GM10266 (cell line): ENCODE measurements around the gene RGPD8.
"Not testable (repeated sequence)": the region's sequence is repeated elsewhere in the genome, so short reads cannot be mapped to it uniquely, and the experiment has no call there.

Source experiments
- DNase-seq: peaks from one replicate; pipeline ENCODE4 v3.0.0; 2012; ENCODE audit errors: extremely low spot score
- TF ChIP-seq, protein P1 (sequence below): IDR thresholded peaks from 2 replicates; pipeline ENCODE4 v1.5.1; 2012; ENCODE audit warnings: mild to moderate bottlenecking, low read depth; ENCODE audit not compliant: control insufficient read depth, insufficient read depth; ENCODE audit errors: missing control alignments

RGPD8 gene

GRCh38 chr2:112454586-112454985 is 21.1 kb upstream of the RGPD8 start:
- no peak for DNase-seq
- TF ChIP-seq, protein P1, sequence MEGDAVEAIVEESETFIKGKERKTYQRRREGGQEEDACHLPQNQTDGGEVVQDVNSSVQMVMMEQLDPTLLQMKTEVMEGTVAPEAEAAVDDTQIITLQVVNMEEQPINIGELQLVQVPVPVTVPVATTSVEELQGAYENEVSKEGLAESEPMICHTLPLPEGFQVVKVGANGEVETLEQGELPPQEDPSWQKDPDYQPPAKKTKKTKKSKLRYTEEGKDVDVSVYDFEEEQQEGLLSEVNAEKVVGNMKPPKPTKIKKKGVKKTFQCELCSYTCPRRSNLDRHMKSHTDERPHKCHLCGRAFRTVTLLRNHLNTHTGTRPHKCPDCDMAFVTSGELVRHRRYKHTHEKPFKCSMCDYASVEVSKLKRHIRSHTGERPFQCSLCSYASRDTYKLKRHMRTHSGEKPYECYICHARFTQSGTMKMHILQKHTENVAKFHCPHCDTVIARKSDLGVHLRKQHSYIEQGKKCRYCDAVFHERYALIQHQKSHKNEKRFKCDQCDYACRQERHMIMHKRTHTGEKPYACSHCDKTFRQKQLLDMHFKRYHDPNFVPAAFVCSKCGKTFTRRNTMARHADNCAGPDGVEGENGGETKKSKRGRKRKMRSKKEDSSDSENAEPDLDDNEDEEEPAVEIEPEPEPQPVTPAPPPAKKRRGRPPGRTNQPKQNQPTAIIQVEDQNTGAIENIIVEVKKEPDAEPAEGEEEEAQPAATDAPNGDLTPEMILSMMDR, result no peak

- TF ChIP-seq, protein P1, result no peak
- no peak for DNase-seq
These were observed 17.9 kb upstream of the RGPD8 start for GRCh38 chr2:112451317-112451716.

DNA sequence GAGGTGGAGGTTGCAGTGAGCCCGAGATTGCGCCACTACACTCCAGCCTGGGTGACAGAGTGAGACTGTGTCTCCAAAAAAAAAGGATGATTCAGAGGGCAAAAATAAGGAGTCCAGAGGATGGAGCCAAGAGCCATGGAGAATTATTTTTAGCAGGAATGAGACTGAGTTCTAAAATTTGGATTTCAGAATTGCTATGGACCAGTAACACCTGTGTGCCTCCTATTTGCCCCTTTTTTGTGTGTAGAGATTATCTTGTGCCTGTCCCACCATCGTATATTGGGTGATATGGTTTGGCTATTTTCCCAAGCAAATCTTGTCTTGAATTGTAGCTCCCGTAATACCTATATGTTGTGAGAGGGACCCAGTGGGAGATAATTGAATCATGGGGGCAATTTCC is 16.4 kb upstream of the RGPD8 start:
- DNase-seq, result no peak
- TF ChIP-seq, protein P1, result no peak

- DNase-seq, result not testable (repeated sequence)
These were observed 10.8 kb upstream of the RGPD8 start for GRCh38 chr2:112444256-112444655.

GRCh38 chr2:112438603-112439261 is 5.3 kb upstream of the RGPD8 start:
- DNase-seq, result not testable (repeated sequence)

GRCh38 chr2:112437405-112437831 is 4.0 kb upstream of the RGPD8 start:
- DNase-seq, result not testable (repeated sequence)

DNA sequence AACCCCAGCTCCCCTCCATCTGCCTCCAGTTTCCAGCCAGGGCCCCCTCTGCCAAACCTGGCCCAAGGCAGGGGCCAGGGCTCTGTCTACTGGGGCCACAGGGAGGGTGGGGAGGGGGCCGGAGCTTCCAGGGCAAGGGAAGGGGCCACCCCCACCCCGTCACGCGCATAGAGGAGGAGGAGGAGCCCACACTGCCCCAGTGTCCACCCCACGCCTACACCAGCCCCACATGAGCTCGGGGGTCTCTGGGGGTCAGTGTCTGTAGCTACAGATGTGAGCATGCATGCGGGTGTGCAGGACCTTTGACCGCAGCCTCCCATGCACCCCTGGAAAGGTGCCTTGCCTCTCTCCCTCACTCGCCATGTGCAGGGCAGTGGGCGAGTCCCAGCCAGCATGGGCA is 3.5 kb upstream of the RGPD8 start:
- DNase-seq, result not testable (repeated sequence)

- DNase-seq, result not testable (repeated sequence)
These were observed 2.4 kb upstream of the RGPD8 start for GRCh38 chr2:112435716-112436431.

- DNase-seq, result not testable (repeated sequence)
These were observed 1.7 kb upstream of the RGPD8 start for GRCh38 chr2:112434890-112435715.

- TF ChIP-seq, protein P1, result no peak
- DNase-seq, result no peak
These were observed 686 bp upstream of the RGPD8 start for GRCh38 chr2:112433932-112434730.

DNA sequence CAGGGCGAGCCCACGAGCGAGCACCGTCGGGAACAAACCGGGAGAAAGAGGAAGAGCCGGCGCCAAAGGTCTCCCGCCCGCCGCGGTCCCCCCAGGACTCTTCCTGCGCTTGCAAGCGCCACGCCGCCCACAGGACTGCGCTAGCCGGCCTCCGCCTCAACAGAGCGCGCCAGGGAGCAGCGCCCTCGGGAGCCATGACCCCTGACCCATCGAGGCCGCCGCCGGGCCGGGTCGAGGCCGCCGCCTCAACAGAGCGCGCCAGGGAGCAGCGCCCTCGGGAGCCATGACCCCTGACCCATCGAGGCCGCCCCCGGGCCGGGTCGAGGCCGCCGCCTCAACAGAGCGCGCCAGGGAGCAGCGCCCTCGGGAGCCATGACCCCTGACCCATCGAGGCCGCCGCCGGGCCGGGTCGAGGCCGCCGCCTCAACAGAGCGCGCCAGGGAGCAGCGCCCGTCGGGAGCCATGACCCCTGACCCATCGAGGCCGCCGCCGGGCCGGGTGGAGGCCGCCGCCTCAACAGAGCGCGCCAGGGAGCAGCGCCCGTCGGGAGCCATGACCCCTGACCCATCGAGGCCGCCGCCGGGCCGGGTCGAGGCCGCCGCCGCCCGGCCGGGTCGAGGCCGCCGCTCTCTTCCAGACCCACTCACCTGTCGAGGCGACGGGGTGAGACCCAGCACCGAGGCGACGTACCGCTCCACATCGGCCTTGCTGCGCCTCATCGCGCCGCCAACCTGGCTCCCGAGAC is 538 bp downstream of the RGPD8 start:
- not testable (repeated sequence) for DNase-seq

GRCh38 chr2:112432390-112432734 is 1.1 kb downstream of the RGPD8 start:
- DNase-seq, result not testable (repeated sequence)

DNA sequence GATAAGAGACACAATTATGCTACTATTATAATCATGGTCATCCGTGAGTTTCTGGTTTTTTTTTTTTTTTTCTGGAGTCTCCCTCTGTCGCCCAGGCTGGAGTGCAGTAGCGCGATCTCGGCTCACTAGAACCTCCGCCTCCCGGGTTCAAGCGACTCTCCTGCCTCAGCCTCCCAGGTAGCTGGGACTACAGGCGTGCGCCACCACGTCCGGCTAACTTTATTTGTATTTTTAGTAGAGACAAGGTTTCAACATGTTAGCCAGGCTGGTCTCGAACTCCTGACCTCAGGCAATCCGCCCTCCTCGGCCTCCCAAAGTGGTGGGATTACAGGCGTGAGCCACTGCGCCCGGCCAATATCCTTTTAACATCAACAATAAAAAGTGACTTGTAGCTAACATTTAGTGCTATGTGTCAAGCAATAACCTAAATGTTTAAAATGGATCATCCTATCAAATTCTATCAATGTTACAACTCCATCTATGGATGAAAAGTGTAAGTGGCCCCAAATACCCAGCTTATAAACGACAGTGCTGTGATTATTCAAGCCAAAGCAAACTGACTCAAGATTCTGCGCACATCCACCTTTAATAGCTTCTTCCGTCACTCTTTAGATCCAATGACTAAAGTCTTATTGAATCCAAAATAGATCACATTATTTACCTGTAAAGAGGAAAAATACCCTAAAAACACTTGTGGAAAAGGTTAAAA is 1.7 kb downstream of the RGPD8 start:
- DNase-seq, result not testable (repeated sequence)
